Measurements from ENCODE around the gene NEB. TPM values are rescaled to one million over a fixed set of nuclear protein-coding genes. Genes with fewer than 3 reads are reported as not detected.

The NEB gene
- polyA plus RNA-seq, 1 of the 3 experiments (the other 2 are of a cell fraction): 0.02 TPM

DNA sequence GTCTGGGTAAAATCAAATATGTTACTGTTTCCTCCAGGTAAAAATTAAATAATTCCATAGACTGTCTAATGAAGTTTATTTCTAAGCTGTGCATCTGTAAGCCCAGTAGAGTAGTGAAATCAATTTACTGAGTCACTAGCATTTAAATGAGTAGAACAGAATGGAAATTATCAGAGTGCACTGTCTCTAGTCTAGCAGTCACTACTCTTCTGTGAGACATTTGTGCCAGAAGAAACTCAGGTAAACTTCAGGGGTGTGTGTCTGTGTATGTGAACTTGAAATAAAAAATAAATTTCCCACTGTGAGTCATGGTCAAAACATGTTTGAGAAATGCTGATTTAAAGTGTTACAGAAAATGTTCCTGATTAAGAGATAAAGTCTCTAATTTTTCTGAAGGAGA lies 178.2 kb downstream of the NEB start:
- POLR2A ChIA-PET: no interaction called here
- CTCF ChIA-PET: no interaction called here
- TF ChIP-seq MXI1 (IDR thresholded peaks at IDR 0.05; ENCODE audit: low read depth, low read length): no peak
- TF ChIP-seq RCOR1 (IDR thresholded peaks at IDR 0.05; ENCODE audit: low read length): no peak
- no peak for TF ChIP-seq NFIC (IDR thresholded peaks at IDR 0.05; ENCODE audit: borderline replicate concordance)
- no peak for TF ChIP-seq POLR2AphosphoS5 (IDR thresholded peaks at IDR 0.05; ENCODE audit: low read depth, low read length)
- TF ChIP-seq JUND (IDR thresholded peaks at IDR 0.05): no peak
- no peak for TF ChIP-seq TAF1 (IDR thresholded peaks at IDR 0.05; ENCODE audit: borderline replicate concordance, low read depth, low read length)
- no peak for TF ChIP-seq SIN3A (IDR thresholded peaks at IDR 0.05; ENCODE audit: borderline replicate concordance, low read depth, low read length)
- TF ChIP-seq, protein P1, sequence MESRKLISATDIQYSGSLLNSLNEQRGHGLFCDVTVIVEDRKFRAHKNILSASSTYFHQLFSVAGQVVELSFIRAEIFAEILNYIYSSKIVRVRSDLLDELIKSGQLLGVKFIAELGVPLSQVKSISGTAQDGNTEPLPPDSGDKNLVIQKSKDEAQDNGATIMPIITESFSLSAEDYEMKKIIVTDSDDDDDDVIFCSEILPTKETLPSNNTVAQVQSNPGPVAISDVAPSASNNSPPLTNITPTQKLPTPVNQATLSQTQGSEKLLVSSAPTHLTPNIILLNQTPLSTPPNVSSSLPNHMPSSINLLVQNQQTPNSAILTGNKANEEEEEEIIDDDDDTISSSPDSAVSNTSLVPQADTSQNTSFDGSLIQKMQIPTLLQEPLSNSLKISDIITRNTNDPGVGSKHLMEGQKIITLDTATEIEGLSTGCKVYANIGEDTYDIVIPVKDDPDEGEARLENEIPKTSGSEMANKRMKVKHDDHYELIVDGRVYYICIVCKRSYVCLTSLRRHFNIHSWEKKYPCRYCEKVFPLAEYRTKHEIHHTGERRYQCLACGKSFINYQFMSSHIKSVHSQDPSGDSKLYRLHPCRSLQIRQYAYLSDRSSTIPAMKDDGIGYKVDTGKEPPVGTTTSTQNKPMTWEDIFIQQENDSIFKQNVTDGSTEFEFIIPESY (IDR thresholded peaks at IDR 0.05; ENCODE audit: borderline replicate concordance, low read depth): no peak
- TF ChIP-seq, protein P2, sequence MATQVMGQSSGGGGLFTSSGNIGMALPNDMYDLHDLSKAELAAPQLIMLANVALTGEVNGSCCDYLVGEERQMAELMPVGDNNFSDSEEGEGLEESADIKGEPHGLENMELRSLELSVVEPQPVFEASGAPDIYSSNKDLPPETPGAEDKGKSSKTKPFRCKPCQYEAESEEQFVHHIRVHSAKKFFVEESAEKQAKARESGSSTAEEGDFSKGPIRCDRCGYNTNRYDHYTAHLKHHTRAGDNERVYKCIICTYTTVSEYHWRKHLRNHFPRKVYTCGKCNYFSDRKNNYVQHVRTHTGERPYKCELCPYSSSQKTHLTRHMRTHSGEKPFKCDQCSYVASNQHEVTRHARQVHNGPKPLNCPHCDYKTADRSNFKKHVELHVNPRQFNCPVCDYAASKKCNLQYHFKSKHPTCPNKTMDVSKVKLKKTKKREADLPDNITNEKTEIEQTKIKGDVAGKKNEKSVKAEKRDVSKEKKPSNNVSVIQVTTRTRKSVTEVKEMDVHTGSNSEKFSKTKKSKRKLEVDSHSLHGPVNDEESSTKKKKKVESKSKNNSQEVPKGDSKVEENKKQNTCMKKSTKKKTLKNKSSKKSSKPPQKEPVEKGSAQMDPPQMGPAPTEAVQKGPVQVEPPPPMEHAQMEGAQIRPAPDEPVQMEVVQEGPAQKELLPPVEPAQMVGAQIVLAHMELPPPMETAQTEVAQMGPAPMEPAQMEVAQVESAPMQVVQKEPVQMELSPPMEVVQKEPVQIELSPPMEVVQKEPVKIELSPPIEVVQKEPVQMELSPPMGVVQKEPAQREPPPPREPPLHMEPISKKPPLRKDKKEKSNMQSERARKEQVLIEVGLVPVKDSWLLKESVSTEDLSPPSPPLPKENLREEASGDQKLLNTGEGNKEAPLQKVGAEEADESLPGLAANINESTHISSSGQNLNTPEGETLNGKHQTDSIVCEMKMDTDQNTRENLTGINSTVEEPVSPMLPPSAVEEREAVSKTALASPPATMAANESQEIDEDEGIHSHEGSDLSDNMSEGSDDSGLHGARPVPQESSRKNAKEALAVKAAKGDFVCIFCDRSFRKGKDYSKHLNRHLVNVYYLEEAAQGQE (IDR thresholded peaks at IDR 0.05; ENCODE audit: low read depth, low read length): no peak
- TF ChIP-seq CHD2 (IDR thresholded peaks at IDR 0.05; ENCODE audit: low read length, partially characterized antibody): no peak
- TF ChIP-seq TEAD4 (IDR thresholded peaks at IDR 0.05; ENCODE audit: borderline replicate concordance, insufficient read depth): no peak
- TF ChIP-seq FOSL2 (IDR thresholded peaks at IDR 0.05; ENCODE audit: borderline replicate concordance, low read depth): no peak
- TF ChIP-seq GABPA (IDR thresholded peaks at IDR 0.05; ENCODE audit: low read depth): no peak
- no peak for TF ChIP-seq RXRA (IDR thresholded peaks at IDR 0.05; ENCODE audit: borderline replicate concordance, low read depth)
- TF ChIP-seq GATA2 (CRISPR knock-in tag; IDR thresholded peaks at IDR 0.05): no peak
- TF ChIP-seq, protein P3, sequence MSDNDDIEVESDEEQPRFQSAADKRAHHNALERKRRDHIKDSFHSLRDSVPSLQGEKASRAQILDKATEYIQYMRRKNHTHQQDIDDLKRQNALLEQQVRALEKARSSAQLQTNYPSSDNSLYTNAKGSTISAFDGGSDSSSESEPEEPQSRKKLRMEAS (IDR thresholded peaks at IDR 0.05; ENCODE audit: low read depth): no peak
- no peak for TF ChIP-seq TCF12 (IDR thresholded peaks at IDR 0.05)
- no peak for TF ChIP-seq YY1 (IDR thresholded peaks at IDR 0.05; ENCODE audit: low read depth)
- TF ChIP-seq EZH2phosphoT487 (IDR thresholded peaks at IDR 0.05; ENCODE audit: borderline replicate concordance, low read depth): no peak
- no peak for TF ChIP-seq RAD21 (IDR thresholded peaks at IDR 0.05; ENCODE audit: low read length)
- H3K79me2 ChIP-seq (ENCODE audit: insufficient read depth): no peaks in the 10 kb centered on the region
- no peaks in the 10 kb centered on the region for H3F3A ChIP-seq (replicated peaks; ENCODE audit: insufficient read depth)
- H3K4me2 ChIP-seq: no peak overlapping the region
- no peak overlapping the region for H3K27ac ChIP-seq (ENCODE audit: low read depth in 2 of 2, low read length in 1 of 2)
- H3K36me3 ChIP-seq (replicated peaks in 1 of 2; ENCODE audit: control insufficient read depth in 1 of 2, insufficient read depth in 2 of 2, low read length in 1 of 2): no peaks in the 10 kb centered on the region
- peaks cover 0 to 6% of the 10 kb centered on the region in 2 experiments; a peak in 2 of 4 replicates for H3K4me1 ChIP-seq (ENCODE audit: control insufficient read depth in 1 of 2, insufficient read depth in 2 of 2, low read depth in 1 of 2, low read length in 1 of 2)
- H4K20me1 ChIP-seq (ENCODE audit: insufficient read depth): no peaks in the 10 kb centered on the region
- no peaks in the 10 kb centered on the region for H3K27me3 ChIP-seq (ENCODE audit: insufficient read depth)
- H3K9me2 ChIP-seq: no peaks in the 10 kb centered on the region
- no peak overlapping the region for H2AFZ ChIP-seq (ENCODE audit: low read depth)
- no peak overlapping the region for H3K9ac ChIP-seq
- no peaks in the 10 kb centered on the region for H3K9me3 ChIP-seq
- H3K4me3 ChIP-seq (ENCODE audit: low read depth in 2 of 2, low read length in 1 of 2): no peak overlapping the region
- no peak for DNase-seq

Measured in SK-N-SH (cell line).